Measurements from ENCODE around the gene HGD. TPM values are rescaled to one million over a fixed set of nuclear protein-coding genes. Genes with fewer than 3 reads are reported as not detected.
"Not testable (repeated sequence)": the region's sequence is repeated elsewhere in the genome, so short reads cannot be mapped to it uniquely, and the experiment has no call there.

HGD gene
- total RNA-seq, 2 experiments from 2014 or later: 0.19 TPM; not detected in 1

DNA sequence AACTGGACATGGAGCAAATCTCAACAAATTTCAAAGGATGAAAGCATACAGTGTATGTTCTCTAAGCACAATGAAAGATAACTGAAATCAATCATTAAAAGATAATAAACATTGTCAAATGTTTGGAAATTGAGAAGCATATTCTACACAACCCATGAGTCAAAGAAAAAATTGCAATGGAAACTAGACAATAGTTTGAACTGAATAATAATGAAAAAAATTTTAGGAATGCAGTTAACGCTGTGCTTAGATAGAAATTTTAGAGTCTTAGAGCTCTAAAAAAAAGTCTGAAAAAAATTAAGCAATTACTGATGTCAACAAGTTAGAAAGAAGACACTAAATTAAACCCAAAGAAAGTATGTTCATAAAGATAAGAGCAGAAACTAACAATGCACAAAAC, 44.8 kb upstream of the HGD start:
- BruUV-seq (replicated peaks): no TSS peak
- no peak for TF ChIP-seq EZH2phosphoT487 (IDR thresholded peaks at IDR 0.05; ENCODE audit: borderline replicate concordance, low read depth, low read length)
- TF ChIP-seq, protein P1, sequence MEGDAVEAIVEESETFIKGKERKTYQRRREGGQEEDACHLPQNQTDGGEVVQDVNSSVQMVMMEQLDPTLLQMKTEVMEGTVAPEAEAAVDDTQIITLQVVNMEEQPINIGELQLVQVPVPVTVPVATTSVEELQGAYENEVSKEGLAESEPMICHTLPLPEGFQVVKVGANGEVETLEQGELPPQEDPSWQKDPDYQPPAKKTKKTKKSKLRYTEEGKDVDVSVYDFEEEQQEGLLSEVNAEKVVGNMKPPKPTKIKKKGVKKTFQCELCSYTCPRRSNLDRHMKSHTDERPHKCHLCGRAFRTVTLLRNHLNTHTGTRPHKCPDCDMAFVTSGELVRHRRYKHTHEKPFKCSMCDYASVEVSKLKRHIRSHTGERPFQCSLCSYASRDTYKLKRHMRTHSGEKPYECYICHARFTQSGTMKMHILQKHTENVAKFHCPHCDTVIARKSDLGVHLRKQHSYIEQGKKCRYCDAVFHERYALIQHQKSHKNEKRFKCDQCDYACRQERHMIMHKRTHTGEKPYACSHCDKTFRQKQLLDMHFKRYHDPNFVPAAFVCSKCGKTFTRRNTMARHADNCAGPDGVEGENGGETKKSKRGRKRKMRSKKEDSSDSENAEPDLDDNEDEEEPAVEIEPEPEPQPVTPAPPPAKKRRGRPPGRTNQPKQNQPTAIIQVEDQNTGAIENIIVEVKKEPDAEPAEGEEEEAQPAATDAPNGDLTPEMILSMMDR (conservative IDR thresholded peaks at IDR 0.05; ENCODE audit: low read length): no peak
- CTCF ChIA-PET (ENCODE audit: unreplicated experiment): no interaction called here
- POLR2A ChIA-PET: interaction anchor here (0.7 kb wide), 1 partner anchor 10 kb away, joined by 3 read pairs; no protein-coding TSS in a partner anchor
- DNase-seq (ENCODE audit: low spot score): no peak
- Histone ChIP-seq H3K36me3 (ENCODE audit: insufficient read depth, low read length) (no peaks in the 10 kb centered on the region; the same call in 1 of the 2 replicates), H4K20me1 (ENCODE audit: insufficient read depth, low read length) (no peaks in the 10 kb centered on the region), H2AFZ (ENCODE audit: low read length) (no peak overlapping the region), H3K27ac (ENCODE audit: low read depth, low read length, poor library complexity, severe bottlenecking) (no peak overlapping the region), H3K4me3 (ENCODE audit: low read depth, low read length, poor library complexity, severe bottlenecking) (no peak overlapping the region), H3K4me2 (ENCODE audit: low read length) (no peak overlapping the region), H3K79me2 (ENCODE audit: insufficient read depth, low read depth, low read length) (no peaks in the 10 kb centered on the region), H3K4me1 (ENCODE audit: insufficient read depth, low read length, poor library complexity, severe bottlenecking) (no peaks in the 10 kb centered on the region), H3K9me2 (ENCODE audit: insufficient read depth, low read length) (no peaks in the 10 kb centered on the region), H3K9me3 (ENCODE audit: low read length) (no peaks in the 10 kb centered on the region)
- intact Hi-C loops (cut with micrococcal nuclease; ENCODE audit: unreplicated experiment): no loop called here

DNA sequence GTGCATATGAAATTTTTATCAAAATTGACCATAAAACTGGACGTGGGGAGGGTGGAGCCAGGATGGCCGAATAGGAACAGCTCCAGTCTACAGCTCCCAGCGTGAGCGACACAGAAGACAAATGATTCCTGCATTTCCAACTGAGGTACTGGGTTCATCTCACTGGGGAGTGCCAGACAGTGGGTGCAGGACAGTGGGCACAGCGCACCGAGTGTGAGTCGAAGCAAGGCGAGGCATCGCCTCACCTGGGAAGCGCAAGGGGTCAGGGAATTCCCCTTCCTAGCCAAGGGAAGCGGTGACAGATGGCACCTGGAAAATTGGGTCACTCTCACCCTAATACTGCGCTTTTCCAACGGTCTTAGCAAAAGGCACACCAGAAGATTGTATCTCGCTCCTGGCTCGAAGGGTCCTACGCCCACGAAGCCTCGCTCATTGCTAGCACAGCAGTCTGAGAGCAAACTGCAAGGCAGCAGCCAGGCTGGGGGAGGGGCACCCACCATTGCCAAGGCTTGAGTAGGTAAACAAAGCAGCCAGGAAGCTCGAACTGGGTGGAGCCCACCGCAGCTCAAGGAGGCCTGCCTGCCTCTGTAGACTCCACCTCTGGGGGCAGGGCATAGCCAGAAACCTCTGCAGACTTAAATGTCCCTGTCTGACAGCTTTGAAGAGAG, 37.3 kb upstream of the HGD start:
- BruUV-seq (replicated peaks); H3K9me2 ChIP-seq (ENCODE audit: insufficient read depth, low read length); intact Hi-C loops (cut with micrococcal nuclease; ENCODE audit: unreplicated experiment); H3K4me3 ChIP-seq (ENCODE audit: low read depth, low read length, poor library complexity, severe bottlenecking); CTCF ChIA-PET (ENCODE audit: unreplicated experiment); H3K9me3 ChIP-seq (ENCODE audit: low read length); H4K20me1 ChIP-seq (ENCODE audit: insufficient read depth, low read length); H3K4me1 ChIP-seq (ENCODE audit: insufficient read depth, low read length, poor library complexity, severe bottlenecking); H3K79me2 ChIP-seq (ENCODE audit: insufficient read depth, low read depth, low read length); H3K4me2 ChIP-seq (ENCODE audit: low read length); H3K27ac ChIP-seq (ENCODE audit: low read depth, low read length, poor library complexity, severe bottlenecking); H3K36me3 ChIP-seq (ENCODE audit: insufficient read depth, low read length); H2AFZ ChIP-seq (ENCODE audit: low read length); DNase-seq (ENCODE audit: low spot score): not testable (repeated sequence)
- POLR2A ChIA-PET: interaction anchor here (0.7 kb wide), 1 partner anchor 114 kb away, joined by 3 read pairs; no protein-coding TSS in a partner anchor

GRCh38 chr3:120713262-120713661, 31.2 kb upstream of the HGD start:
- Histone ChIP-seq H3K4me3 (ENCODE audit: low read depth, low read length, poor library complexity, severe bottlenecking) (no peak overlapping the region), H3K4me2 (ENCODE audit: low read length) (no peak overlapping the region), H3K9me2 (ENCODE audit: insufficient read depth, low read length) (no peaks in the 10 kb centered on the region), H3K27ac (ENCODE audit: low read depth, low read length, poor library complexity, severe bottlenecking) (no peak overlapping the region), H3K79me2 (ENCODE audit: insufficient read depth, low read depth, low read length) (no peaks in the 10 kb centered on the region), H4K20me1 (ENCODE audit: insufficient read depth, low read length) (no peaks in the 10 kb centered on the region), H3K36me3 (ENCODE audit: insufficient read depth, low read length) (no peaks in the 10 kb centered on the region), H3K9me3 (ENCODE audit: low read length) (no peaks in the 10 kb centered on the region), H2AFZ (ENCODE audit: low read length) (no peak overlapping the region), H3K4me1 (ENCODE audit: insufficient read depth, low read length, poor library complexity, severe bottlenecking) (peaks cover 9% of the 10 kb centered on the region)
- intact Hi-C loops (cut with micrococcal nuclease; ENCODE audit: unreplicated experiment): no loop called here
- no peak for DNase-seq (ENCODE audit: low spot score)
- TF ChIP-seq, protein P1 (conservative IDR thresholded peaks at IDR 0.05; ENCODE audit: low read length): no peak
- no peak for TF ChIP-seq EZH2phosphoT487 (IDR thresholded peaks at IDR 0.05; ENCODE audit: borderline replicate concordance, low read depth, low read length)
- POLR2A ChIA-PET: interaction anchor here (0.5 to 1.2 kb wide), 5 partner anchors 26 to 362 kb away, joined by 3 to 6 read pairs (median 3); partner anchors contain the start of genes GTF2E1, HGD and RABL3
- no TSS peak for BruUV-seq (replicated peaks)
- CTCF ChIA-PET (ENCODE audit: unreplicated experiment): no interaction called here
